Adrenal gland (tissue), 12 donors: Measurements from ENCODE around the gene HECA. TPM values are rescaled to one million over a fixed set of nuclear protein-coding genes. Genes with fewer than 3 reads are reported as not detected.

Experiments
- DNase-seq, 7 donors: peaks; one replicate each; pipeline ENCODE4 v3.0.0-alpha.2; 2019 to 2020
- H3K27ac ChIP-seq, 5 donors: fragments of 200-600 bp; sonication (generic) in 4 of 5; 1 replicate in 3 of 5; 2 replicates in 2 of 5; pipeline versions ENCODE4 v1.5.1 to v1.8.0; 2016 to 2020; ENCODE audit warnings: mild to moderate bottlenecking in 1 of 5
- H3K27me3 ChIP-seq: fragments of 200-600 bp; 2 replicates; pipeline ENCODE4 v1.8.0; 2021
- H3K36me3 ChIP-seq, 2 donors: fragments of 200-600 bp; replicated peaks in 1 of 2; 1 replicate in 1 of 2; 2 replicates in 1 of 2; pipeline versions ENCODE4 v1.5.1 to v1.8.0; 2018 to 2022
- H3K4me1 ChIP-seq, 2 donors: fragments of 200-600 bp; replicated peaks in 1 of 2; 1 replicate in 1 of 2; 2 replicates in 1 of 2; pipeline versions ENCODE4 v1.5.1 to v1.8.0; 2018 to 2021
- H3K4me3 ChIP-seq, 4 donors: fragments of 200-600 bp; sonication (generic) in 3 of 4; one replicate each; pipeline ENCODE4 v1.5.1; 2016 to 2018
- H3K9me3 ChIP-seq, 3 donors: fragments of 200-600 bp; sonication (generic) in 1 of 3; replicated peaks in 1 of 3; 1 replicate in 2 of 3; 2 replicates in 1 of 3; pipeline versions ENCODE4 v1.5.1 to v1.8.0; 2016 to 2021
- POLR2A ChIP-seq, 2 donors: fragments of 450-650 bp; IDR thresholded peaks; one replicate each; pipeline ENCODE4 v1.6.1; 2017; ENCODE audit warnings: antibody characterized with exemption in 2 of 2, mild to moderate bottlenecking in 2 of 2, moderate library complexity in 1 of 2
- WGBS, 4 donors: extraction: QIAGEN DNeasy Blood & Tissue Kit in 2 of 4; methylation state at CpG; one replicate each; pipeline versions ENCODE4 v1.1.5 to v1.1.7; 2013 to 2017; 5-methylcytosine and 5-hydroxymethylcytosine counted together
- intact Hi-C, 2 donors: fragments of 100-400 bp; cut with DNase I; formaldehyde crosslinking; loops; one replicate each; pipeline versions ENCODE4 v1.14.1 to v1.15.0; 2022 to 2023
- polyA plus RNA-seq, 3 donors: library from polyadenylated mRNA; stranded (reverse); fragments of 200-250 nt in 2 of 3; fragments of 350-450 nt in 1 of 3; fragmentation: Illumina TruSeq in 1 of 3; extraction: RNeasy Lipid Tissue Mini Kit (QIAGEN cat#74804) in 1 of 3; gene quantifications; one replicate each; pipeline ENCODE4 v1.2.3, GENCODE V29; 2013 to 2014
- total RNA-seq, 9 donors: library from RNA; depleted of rRNA in 4 of 9; stranded (reverse); fragments of >200 nt in 4 of 9; fragments of 120-200 nt in 1 of 9; fragmentation: NEBNext Ultra II Directional in 1 of 9; extraction: Animal tissue kit (Norgen Biotek cat#: 25700) in 1 of 9; gene quantifications; one replicate each; pipeline versions ENCODE4 v1.1.0 to v1.2.4, GENCODE V29; 2013 to 2023
- TF ChIP-seq, protein P1 (sequence below), 6 experiments: fragments of 450-650 bp in 4 of 6; fragments of 200-600 bp in 2 of 6; sonication (generic) in 1 of 6; IDR thresholded peaks; 1 replicate in 5 of 6; 2 replicates in 1 of 6; pipeline versions ENCODE4 v1.5.1 to v1.8.0; 2016 to 2021; ENCODE audit warnings: antibody characterized with exemption in 6 of 6, mild to moderate bottlenecking in 2 of 6, moderate library complexity in 1 of 6
- donor health status: healthy with polysubstance abuse.
- donor health status: Bipolar disorder and iron deficiency.
- donor health status: DM: yes; HTN: yes; CAD: no.
- donor health status: DM: no; HTN: no; CAD: no.
- donor health status: DM: no; HTN: no; CAD: no.
- donor health status: DM: yes; HTN: yes; CAD: no.

Gene HECA
- total and polyA plus RNA-seq, 12 donors: 6.5 to 30.0 (median 21.0) TPM

DNA sequence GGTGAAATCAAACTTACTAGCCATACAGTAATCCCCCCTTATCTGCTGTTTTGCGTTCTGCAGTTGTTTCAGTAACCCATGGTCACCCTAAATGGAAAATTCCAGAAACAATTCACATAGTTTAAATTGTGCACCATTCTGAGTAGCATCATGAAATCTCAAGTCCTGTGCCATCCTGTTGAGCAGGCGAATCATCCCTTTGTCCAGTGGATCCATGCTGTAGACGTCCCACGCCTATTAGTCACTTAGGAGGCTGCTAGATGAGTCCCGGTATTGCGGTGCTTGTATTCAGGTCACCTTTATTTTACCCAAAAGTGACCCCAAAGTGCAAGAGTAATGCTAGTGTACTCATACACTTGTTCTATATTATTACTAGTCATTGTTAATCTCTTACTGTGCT lies 46.4 kb downstream of the HECA start:
- H3K4me1 ChIP-seq: no peaks in the 10 kb centered on the region
- H3K27ac ChIP-seq: no peak overlapping the region
- no peaks in the 10 kb centered on the region for H3K9me3 ChIP-seq
- 92 to 98% (median 96%) methylated on average over 6 of the region's 6 CpGs for WGBS, 4 donors
- no peak for TF ChIP-seq POLR2A (IDR thresholded peaks at IDR 0.05)
- TF ChIP-seq, protein P1, sequence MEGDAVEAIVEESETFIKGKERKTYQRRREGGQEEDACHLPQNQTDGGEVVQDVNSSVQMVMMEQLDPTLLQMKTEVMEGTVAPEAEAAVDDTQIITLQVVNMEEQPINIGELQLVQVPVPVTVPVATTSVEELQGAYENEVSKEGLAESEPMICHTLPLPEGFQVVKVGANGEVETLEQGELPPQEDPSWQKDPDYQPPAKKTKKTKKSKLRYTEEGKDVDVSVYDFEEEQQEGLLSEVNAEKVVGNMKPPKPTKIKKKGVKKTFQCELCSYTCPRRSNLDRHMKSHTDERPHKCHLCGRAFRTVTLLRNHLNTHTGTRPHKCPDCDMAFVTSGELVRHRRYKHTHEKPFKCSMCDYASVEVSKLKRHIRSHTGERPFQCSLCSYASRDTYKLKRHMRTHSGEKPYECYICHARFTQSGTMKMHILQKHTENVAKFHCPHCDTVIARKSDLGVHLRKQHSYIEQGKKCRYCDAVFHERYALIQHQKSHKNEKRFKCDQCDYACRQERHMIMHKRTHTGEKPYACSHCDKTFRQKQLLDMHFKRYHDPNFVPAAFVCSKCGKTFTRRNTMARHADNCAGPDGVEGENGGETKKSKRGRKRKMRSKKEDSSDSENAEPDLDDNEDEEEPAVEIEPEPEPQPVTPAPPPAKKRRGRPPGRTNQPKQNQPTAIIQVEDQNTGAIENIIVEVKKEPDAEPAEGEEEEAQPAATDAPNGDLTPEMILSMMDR (IDR thresholded peaks at IDR 0.05): no peak
- DNase-seq: no peak
- H3K36me3 ChIP-seq: peaks cover 0 to 17% of the 10 kb centered on the region in 2 donors
- no peaks in the 10 kb centered on the region for H3K27me3 ChIP-seq
- no peak overlapping the region for H3K4me3 ChIP-seq
- intact Hi-C loops: no loop called here

DNA sequence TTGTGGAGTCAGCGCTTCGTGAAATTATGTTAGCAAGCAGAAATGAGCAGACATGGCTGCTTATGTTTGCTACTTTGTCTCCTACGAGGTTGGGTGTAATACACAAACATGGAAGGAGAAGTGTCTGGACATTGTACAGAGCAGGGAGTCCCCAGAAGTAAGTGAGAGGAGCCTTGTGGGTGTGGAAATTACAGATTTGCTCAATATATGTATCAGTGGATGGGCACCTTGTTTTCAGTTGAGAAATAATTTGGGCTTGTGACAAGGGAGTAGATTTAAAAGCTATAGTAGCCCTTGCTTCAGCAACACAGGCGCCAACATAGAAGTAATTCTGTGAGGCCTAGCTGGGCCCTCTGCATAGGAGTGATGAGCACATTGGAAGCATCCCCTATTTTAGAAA lies 49.2 kb downstream of the HECA start:
- TF ChIP-seq, protein P1 (IDR thresholded peaks at IDR 0.05): no peak
- no peak for TF ChIP-seq POLR2A (IDR thresholded peaks at IDR 0.05)
- Histone ChIP-seq H3K4me1 (no peaks in the 10 kb centered on the region), H3K9me3 (no peaks in the 10 kb centered on the region), H3K27ac (no peak overlapping the region), H3K4me3 (no peak overlapping the region), H3K27me3 (no peaks in the 10 kb centered on the region), H3K36me3 (no peaks in the 10 kb centered on the region)
- intact Hi-C loops: no loop called here
- no peak for DNase-seq
- 87 to 92% (median 89%) methylated on average over 4 of the region's 4 CpGs for WGBS, 4 donors

DNA sequence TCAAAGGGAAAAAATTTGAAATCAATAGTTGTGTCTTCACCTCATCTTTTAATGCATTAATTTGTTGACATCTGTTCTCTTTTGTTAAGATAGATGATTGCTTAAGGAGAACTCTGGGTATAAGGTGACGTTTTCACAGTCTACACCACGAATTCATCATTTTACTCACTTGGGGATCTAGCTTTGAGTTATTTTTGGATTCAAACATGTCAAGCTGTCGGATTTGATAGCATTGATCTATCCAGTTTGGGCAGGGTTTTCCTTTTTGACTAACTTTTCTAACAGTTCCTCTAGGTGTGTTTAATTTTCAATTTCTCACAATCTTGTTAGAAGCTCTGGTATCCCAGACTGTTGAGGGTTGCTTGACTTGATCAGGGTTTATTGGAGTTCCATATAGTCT lies 49.6 kb downstream of the HECA start:
- WGBS, 4 donors: 83 to 96% (median 90%) methylated on average over 3 of the region's 3 CpGs
- intact Hi-C loops: no loop called here
- DNase-seq: no peak
- Histone ChIP-seq H3K4me3 (no peak overlapping the region), H3K4me1 (no peaks in the 10 kb centered on the region), H3K27me3 (no peaks in the 10 kb centered on the region), H3K9me3 (no peaks in the 10 kb centered on the region), H3K27ac (no peak overlapping the region), H3K36me3 (no peaks in the 10 kb centered on the region)
- TF ChIP-seq, protein P1 (IDR thresholded peaks at IDR 0.05): no peak
- no peak for TF ChIP-seq POLR2A (IDR thresholded peaks at IDR 0.05)

DNA sequence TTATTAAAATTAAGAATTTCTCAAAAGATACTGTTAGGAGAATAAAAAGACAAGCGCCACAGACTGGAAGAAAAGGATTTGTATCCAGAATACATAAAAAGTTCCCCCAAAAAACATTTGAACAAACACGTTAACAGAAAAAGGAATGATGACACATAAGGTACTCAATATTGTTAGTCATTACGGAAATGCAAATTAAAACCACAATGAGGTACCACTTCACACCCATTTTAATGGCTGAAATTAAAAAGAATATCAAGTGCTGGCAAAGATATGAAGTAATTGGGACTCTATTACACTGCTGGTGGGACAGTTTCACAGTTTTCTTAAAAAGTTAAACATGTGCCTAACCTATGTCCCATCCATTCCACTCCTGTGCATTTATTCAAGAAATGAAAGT lies 51.4 kb downstream of the HECA start:
- TF ChIP-seq, protein P1 (IDR thresholded peaks at IDR 0.05): no peak
- no peak for TF ChIP-seq POLR2A (IDR thresholded peaks at IDR 0.05)
- no peaks in the 10 kb centered on the region for H3K27me3 ChIP-seq
- no peaks in the 10 kb centered on the region for H3K9me3 ChIP-seq
- H3K36me3 ChIP-seq: no peaks in the 10 kb centered on the region
- intact Hi-C loops: no loop called here
- 79 to 95% (median 87%) methylated on average over 3 of the region's 3 CpGs for WGBS, 4 donors
- H3K4me1 ChIP-seq: no peaks in the 10 kb centered on the region
- H3K4me3 ChIP-seq: no peak overlapping the region
- no peak for DNase-seq
- H3K27ac ChIP-seq: no peak overlapping the region
